Fibroblast of the aortic adventitia (primary cell): ENCODE measurements around the gene SLC9A8. TPM values are rescaled to one million over a fixed set of nuclear protein-coding genes. Genes with fewer than 3 reads are reported as not detected.

Experiments
- DNase-seq: peaks from one replicate; pipeline ENCODE4 v3.0.0-alpha.2; 2010; ENCODE audit warnings: low read depth
- H3K4me3 ChIP-seq: 2 replicates; pipeline ENCODE4 v1.5.1; 2011; ENCODE audit warnings: low read depth, mild to moderate bottlenecking, control low read depth, low read length, moderate library complexity
- total RNA-seq: library from RNA; depleted of rRNA; stranded (reverse); fragments of >200 nt; gene quantifications from 2 replicates; pipeline ENCODE4 v1.2.3, GENCODE V29; 2012; ENCODE audit warnings: low replicate concordance
- TF ChIP-seq, protein P1 (sequence below): IDR thresholded peaks from 2 replicates; pipeline ENCODE4 v1.5.1; 2011; ENCODE audit warnings: mild to moderate bottlenecking, low read length, control low read depth, inconsistent platforms; ENCODE audit not compliant: insufficient read depth

Gene SLC9A8
- total RNA-seq, 1 donor: 10.5 TPM

DNA sequence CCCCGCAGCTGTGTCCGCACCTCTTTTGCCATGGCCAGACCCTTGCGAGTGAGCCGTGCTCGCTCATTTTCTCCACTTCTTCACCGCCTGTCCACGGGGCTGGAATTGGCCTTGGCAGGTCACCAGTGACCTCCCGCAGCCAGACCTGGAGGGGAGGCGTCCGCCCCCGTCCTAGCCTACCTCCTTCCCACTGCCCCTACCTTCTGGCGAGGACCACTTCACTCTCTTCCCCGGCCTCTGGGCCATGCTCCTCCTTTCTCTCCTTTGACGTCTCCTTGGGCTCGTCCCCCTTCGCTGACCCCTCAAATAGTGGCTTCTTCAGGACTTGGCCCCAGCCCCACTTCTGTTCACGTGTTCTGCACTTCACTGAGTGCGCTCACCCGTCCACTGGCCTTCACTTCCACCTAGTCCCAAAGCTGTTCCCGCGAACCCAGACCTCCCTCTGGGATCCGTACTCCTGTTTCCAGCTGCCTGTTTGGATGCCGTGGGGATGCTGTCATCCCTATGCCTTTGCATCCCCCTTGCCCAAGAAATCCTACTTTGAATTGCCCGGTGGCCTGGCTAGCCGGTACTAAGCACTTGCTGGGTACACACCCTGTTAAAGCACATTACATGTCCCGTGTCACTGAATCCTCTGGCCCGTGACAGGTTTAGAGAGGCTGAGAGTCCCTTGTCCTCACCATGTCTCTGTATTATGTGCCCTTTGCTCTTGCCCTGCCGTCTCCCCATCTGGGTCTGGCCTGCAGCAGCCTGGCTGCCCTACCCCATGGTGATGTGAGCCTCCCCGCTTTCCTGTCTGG is 69.7 kb downstream of the SLC9A8 start:
- TF ChIP-seq, protein P1, sequence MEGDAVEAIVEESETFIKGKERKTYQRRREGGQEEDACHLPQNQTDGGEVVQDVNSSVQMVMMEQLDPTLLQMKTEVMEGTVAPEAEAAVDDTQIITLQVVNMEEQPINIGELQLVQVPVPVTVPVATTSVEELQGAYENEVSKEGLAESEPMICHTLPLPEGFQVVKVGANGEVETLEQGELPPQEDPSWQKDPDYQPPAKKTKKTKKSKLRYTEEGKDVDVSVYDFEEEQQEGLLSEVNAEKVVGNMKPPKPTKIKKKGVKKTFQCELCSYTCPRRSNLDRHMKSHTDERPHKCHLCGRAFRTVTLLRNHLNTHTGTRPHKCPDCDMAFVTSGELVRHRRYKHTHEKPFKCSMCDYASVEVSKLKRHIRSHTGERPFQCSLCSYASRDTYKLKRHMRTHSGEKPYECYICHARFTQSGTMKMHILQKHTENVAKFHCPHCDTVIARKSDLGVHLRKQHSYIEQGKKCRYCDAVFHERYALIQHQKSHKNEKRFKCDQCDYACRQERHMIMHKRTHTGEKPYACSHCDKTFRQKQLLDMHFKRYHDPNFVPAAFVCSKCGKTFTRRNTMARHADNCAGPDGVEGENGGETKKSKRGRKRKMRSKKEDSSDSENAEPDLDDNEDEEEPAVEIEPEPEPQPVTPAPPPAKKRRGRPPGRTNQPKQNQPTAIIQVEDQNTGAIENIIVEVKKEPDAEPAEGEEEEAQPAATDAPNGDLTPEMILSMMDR: no peak

DNA sequence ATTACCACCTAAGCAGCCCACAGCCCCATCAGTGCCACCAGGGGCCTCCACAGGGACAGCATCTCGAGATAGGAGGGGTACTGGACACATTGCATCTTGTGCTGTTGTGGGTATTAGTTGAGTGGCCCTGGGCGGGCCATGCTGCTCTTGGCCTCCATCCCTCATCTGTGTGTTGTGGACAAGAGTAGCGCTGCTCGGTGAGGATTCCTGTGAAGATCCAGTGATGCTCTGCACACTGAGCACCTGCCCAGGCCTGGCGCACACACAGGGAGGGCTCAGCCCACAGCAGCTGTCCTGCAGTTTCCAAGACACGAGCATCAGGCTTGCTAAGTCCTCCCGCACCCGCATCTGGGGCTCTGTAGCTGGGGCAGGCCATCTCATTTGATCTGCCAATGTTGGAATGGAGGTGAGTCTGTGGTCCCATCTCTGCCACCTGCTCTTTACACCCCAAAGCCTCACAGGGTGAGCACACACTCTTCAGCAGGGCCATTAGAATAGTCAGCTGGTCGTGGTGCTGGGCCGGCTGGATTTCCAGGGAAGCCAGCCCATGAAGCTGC is 70.7 kb downstream of the SLC9A8 start:
- TF ChIP-seq, protein P1: no peak
- H3K4me3 ChIP-seq: no peak overlapping the region
- DNase-seq: no peak

More for the DNA sequence above, 69.7 kb downstream of the SLC9A8 start:
- no peak overlapping the region for H3K4me3 ChIP-seq
- no peak for DNase-seq

DNA sequence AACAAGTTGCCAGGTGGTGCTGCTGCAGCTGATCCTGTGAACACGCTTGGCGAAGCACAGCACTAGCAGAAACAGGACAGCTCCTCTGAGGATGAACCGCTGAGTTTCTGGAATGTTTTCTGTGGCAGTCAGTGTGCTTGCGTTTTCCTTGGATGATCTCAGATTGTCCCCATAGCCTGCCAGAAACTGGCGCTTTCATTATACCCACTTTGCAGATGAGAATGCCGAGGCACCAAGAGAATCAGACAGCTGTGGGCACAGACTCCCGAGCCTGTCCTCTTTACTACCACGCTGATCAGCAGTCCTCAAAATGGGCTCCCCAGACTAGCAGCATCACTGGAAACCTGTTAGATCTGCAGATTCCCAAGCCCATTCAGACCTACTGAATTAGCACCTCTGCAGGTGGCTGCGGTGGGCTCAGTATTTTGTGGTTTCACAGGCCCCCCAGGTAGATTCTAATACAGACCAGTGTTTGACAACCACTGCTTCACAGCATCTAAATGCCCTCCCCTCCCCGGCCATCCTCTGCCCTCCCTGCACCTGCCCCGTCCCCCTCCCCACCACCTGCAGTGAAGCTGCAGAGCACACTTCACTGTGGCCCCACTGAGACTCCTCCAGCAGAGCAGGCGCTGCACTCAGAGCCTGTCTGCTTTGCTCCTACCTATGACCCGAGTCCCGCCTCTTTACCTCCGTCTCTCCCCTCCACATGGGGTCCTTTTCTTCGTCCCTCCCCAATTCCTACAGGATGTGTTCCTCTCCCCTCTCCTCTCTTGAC is 73.1 kb downstream of the SLC9A8 start:
- TF ChIP-seq, protein P1: no peak
- H3K4me3 ChIP-seq: no peak overlapping the region
- no peak for DNase-seq

DNA sequence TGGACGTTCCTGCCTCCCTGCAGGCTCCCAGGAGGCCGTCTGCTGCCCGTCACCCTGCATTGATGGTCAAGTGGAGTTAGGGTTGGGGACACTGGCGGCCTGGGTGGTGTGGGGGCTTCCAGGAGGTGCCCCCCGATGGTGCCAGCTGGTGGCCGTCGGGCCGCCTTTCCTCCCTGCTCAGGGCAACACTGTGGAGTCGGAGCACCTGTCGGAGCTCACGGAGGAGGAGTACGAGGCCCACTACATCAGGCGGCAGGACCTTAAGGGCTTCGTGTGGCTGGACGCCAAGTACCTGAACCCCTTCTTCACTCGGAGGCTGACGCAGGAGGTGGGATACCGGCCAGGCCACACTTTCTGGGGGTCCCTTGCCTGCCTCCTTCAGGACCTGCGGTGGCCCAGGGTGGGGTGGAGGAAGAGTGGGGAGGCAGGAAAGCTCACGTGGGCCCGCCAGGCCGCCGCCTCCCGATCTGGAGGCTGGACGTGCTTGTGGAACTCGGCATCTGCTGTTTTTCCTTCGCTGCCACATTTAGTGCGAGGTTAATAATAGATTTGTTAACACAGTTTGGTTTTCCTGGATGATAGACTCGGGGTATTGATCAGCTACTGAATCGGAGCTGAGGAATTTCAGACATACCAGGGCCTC is 74.1 kb downstream of the SLC9A8 start:
- no peak for DNase-seq
- TF ChIP-seq, protein P1: no peak

DNA sequence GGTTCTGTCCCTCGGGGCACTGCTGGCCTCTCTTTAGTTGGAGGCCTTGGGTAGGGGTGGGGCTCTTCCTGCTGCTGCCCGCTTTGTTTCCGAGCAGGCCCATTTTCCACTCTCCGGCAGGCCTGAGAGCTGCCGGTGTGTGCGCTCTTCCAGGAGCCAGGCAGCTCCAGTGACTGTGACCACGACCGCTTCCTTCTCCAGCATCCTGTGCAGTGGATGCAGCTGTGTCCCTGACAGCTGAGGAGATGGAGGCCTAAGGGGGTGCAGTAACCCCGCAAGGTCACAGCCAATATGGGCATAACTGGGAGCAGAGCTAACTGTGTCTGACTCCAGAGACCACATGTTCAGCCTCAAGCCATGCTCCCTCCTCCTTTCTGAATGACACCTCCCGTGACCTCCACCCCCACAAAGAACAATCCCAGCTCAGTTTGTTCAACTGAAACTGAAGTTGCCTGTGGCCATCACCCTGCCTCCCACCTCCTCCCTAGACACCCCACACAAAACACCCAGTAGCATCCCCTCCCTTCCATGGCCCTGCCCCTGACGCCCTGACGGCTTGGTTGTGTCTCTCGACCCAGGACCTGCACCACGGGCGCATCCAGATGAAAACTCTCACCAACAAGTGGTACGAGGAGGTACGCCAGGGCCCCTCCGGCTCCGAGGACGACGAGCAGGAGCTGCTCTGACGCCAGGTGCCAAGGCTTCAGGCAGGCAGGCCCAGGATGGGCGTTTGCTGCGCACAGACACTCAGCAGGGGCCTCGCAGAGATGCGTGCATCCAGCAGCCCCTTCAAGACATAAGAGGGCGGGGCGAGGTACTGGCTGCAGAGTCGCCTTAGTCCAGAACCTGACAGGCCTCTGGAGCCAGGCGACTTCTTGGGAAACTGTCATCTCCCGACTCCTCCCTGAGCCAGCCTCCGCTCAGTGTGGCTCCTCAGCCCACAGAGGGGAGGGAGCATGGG is 74.9 kb downstream of the SLC9A8 start:
- no peak overlapping the region for H3K4me3 ChIP-seq
- DNase-seq: no peak
- TF ChIP-seq, protein P1: no peak

More for the DNA sequence above, 74.1 kb downstream of the SLC9A8 start:
- no peak overlapping the region for H3K4me3 ChIP-seq
